ENCODE data around the gene IQGAP2. TPM values are rescaled to one million over a fixed set of nuclear protein-coding genes. Genes with fewer than 3 reads are reported as not detected.

The IQGAP2 gene
- total RNA-seq, 3 donors from 2014 or later (not counting 1 experiment from before 2014, with no cell fraction given): 172 to 218 (median 207) TPM

GRCh38 chr5:76649140-76649539 is 246.1 kb downstream of the IQGAP2 start:
- Histone ChIP-seq H3K4me3 (ENCODE audit: low read length) (no peak overlapping the region), H3K27me3 (ENCODE audit: control insufficient read depth, insufficient read depth, low read length) (no peaks in the 10 kb centered on the region), H3K9me3 (ENCODE audit: control insufficient read depth, insufficient read depth, low read length) (peaks cover 11% of the 10 kb centered on the region), H3K36me3 (ENCODE audit: control insufficient read depth, insufficient read depth, low read length) (peaks cover 56% of the 10 kb centered on the region), H3K4me1 (ENCODE audit: control insufficient read depth, insufficient read depth, low read length) (no peaks in the 10 kb centered on the region), H3K27ac (ENCODE audit: low read length) (no peak overlapping the region)
- Mint-ChIP-seq H3K27me3 (ENCODE audit: low read depth in 2 of 2) (no peaks in the 10 kb centered on the region), H3K4me1 (peaks cover 7 to 13% of the 10 kb centered on the region in 2 donors), H3K9me3 (peaks cover 5 to 9% of the 10 kb centered on the region in 2 donors), H3K4me3 (no peak overlapping the region), H3K27ac (peak overlapping the region in 1 of 2 donors; percentile 51), H3K36me3 (peaks cover 35% of the 10 kb centered on the region)
- intact Hi-C loops (cut with micrococcal nuclease): no loop called here
- DNase-seq: no peak
- no CpG with 5 or more reads among the region's 2 CpGs for WGBS (ENCODE audit: insufficient coverage)
- no peak for TF ChIP-seq CTCF (IDR thresholded peaks at IDR 0.05)
- ATAC-seq: no peak

- H3K36me3 Mint-ChIP-seq: peaks cover 30% of the 10 kb centered on the region
- ATAC-seq (no peak), DNase-seq (no peak)
- H3K4me3 Mint-ChIP-seq: no peak overlapping the region
- no peak for TF ChIP-seq CTCF (IDR thresholded peaks at IDR 0.05)
- H3K4me3 ChIP-seq (ENCODE audit: low read length): no peak overlapping the region
- intact Hi-C loops (cut with micrococcal nuclease): no loop called here
- H3K36me3 ChIP-seq (ENCODE audit: control insufficient read depth, insufficient read depth, low read length): peaks cover 62% of the 10 kb centered on the region
- peaks cover 5 to 9% of the 10 kb centered on the region in 2 donors for H3K9me3 Mint-ChIP-seq
- no peaks in the 10 kb centered on the region for H3K27me3 Mint-ChIP-seq (ENCODE audit: low read depth in 2 of 2)
- peaks cover 10% of the 10 kb centered on the region for H3K9me3 ChIP-seq (ENCODE audit: control insufficient read depth, insufficient read depth, low read length)
- WGBS (ENCODE audit: insufficient coverage): 83% methylated on average over 1 of the region's 3 CpGs
- peaks cover 15 to 18% of the 10 kb centered on the region in 2 donors for H3K4me1 Mint-ChIP-seq
- peak overlapping the region; percentile 26 to 65 for H3K27ac Mint-ChIP-seq
- no peaks in the 10 kb centered on the region for H3K4me1 ChIP-seq (ENCODE audit: control insufficient read depth, insufficient read depth, low read length)
- H3K27ac ChIP-seq (ENCODE audit: low read length): no peak overlapping the region
- H3K27me3 ChIP-seq (ENCODE audit: control insufficient read depth, insufficient read depth, low read length): no peaks in the 10 kb centered on the region
Measured at GRCh38 chr5:76652809-76653414, 249.8 kb downstream of the IQGAP2 start.

GRCh38 chr5:76657091-76657490 is 254.0 kb downstream of the IQGAP2 start:
- Mint-ChIP-seq H3K4me1 (peaks cover 12 to 16% of the 10 kb centered on the region in 2 donors), H3K4me3 (no peak overlapping the region), H3K27ac (peak overlapping the region; percentile 10 to 41), H3K36me3 (peaks cover 21% of the 10 kb centered on the region), H3K27me3 (ENCODE audit: low read depth in 2 of 2) (no peaks in the 10 kb centered on the region), H3K9me3 (no peaks in the 10 kb centered on the region)
- Histone ChIP-seq H3K27me3 (ENCODE audit: control insufficient read depth, insufficient read depth, low read length) (no peaks in the 10 kb centered on the region), H3K4me3 (ENCODE audit: low read length) (no peak overlapping the region), H3K4me1 (ENCODE audit: control insufficient read depth, insufficient read depth, low read length) (no peaks in the 10 kb centered on the region), H3K27ac (ENCODE audit: low read length) (no peak overlapping the region), H3K9me3 (ENCODE audit: control insufficient read depth, insufficient read depth, low read length) (no peaks in the 10 kb centered on the region), H3K36me3 (ENCODE audit: control insufficient read depth, insufficient read depth, low read length) (peaks cover 82% of the 10 kb centered on the region)
- WGBS (ENCODE audit: insufficient coverage): 93% methylated on average over 3 of the region's 3 CpGs
- DNase-seq: no peak
- no peak for TF ChIP-seq CTCF (IDR thresholded peaks at IDR 0.05)
- intact Hi-C loops (cut with micrococcal nuclease): no loop called here
- no peak for ATAC-seq
